Stimulated activated CD8-positive, alpha-beta memory T cell treated with anti-CD3 and anti-CD28 coated beads, Interleukin-4, amount 100 ng/mL, for 48 hours (primary cell): ENCODE measurements around the gene ANKRD35.
"Not testable (repeated sequence)": the region's sequence is repeated elsewhere in the genome, so short reads cannot be mapped to it uniquely, and the experiment has no call there.

ENCODE experiments used
- DNase-seq: peaks from one replicate; pipeline ENCODE4 v3.0.0-alpha.2; 2020

Gene ANKRD35

DNA sequence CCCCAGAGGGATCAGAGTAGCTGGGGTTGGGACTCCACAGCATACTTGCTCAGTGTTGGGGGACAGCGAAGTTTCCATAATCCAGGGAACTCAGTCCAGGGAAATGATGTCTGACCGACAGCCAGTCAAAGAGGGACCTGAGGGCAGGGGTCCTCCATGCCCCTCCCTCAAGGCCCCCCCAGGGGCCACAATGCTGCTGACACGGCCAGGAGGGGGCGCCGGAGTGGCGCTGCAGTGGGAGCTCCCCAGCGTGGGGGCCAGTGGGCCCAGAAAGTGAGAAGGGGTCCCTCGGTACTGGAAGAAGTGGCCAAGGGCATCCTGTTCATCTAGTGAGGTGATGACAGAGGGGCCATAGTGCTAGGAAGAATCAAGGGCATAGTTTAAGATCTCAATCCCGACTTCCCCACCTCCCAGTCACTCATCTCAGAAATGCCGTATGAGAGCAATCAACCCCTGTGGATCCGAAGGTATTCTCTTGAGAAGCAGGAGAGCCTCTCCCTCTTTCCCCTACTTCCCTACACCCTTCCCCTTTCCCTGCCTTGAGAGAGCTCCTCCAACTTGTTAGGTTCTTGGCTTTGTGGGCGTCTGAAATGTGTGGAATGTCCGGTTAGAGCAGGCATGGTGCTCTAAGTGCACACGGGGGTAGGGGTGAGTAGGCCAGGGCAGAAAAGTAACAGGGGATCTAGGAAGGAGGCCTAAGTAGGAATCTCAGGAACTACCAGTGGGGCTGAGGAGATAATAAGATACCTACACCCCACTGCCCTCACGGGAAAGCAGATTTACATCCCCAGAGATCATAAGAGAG lies 36.1 kb downstream of the ANKRD35 start:
- DNase-seq: peak; percentile 33

DNA sequence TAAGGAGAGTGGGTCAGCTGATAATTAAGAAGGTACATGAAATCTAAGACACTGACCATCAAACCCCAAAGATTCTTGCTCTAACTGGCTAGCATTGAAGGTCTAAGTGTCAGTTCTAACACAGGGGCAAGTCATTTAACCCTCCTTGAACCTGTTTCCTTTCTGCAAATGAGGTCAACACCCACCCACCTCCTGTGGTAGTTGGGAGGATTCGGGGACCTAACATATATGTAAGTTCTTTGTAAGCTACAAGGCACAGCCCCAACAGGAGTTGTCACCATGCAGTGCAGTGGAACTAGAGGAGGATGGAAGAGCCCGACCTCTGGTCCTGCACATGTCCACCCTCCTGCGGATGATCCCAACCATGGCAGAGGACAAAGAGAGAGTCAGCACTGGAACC lies 37.8 kb downstream of the ANKRD35 start:
- DNase-seq: no peak

DNA sequence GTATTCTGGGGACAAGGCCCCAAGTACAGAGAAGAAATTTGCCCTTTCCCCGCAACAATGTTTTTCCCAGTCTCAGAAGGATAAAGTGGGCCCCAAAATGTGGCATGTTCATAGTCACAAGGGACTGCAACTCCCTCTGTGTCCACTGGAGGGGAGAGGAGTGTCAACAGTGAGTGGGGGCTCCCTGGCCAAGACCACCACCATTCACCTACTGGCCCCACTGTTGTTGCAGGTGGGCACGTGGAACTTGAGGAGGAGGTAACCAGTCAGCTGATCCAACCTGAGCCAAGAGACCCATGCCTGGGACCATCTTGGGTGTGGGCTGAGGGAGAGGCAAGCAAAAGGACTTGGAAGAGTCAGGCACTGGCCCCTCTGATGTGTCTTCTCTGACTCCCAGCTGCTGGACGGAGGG lies 39.5 kb downstream of the ANKRD35 start:
- DNase-seq: peak; percentile 44

DNA sequence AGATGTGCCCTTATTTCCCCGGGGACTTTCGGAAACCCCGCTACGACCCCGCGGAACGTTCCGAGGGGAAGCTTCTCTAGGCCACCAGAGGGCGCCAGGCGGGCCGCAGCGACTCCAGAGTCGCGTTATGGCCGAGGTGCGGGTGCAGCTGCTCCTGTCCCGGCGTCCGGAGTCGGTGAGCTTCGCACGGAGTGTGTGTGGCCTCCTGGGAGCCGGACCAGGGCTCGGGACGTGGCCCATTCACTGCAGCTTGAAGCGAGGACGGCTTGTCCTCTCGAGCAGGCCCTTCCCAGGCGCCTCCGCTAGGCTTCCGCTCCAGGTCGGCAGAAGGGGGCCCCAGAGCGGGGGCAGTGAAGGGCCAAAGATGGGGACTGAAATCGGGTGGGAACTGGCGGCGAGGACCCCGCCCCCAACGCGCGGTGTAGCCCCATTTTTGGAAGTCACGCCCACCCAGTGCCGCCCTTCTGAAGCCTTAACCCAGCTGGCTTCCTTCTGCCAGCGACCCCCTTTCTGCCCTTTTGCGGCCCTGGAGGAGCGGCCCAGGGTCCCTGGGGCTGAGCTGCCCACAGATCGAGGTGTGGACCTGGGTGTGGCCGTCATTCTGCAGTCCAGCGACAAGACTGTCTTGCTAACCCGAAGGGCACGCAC lies 40.0 kb downstream of the ANKRD35 start, which contains the start of gene NUDT17:
Gene NUDT17, plus strand, starts transcription at position 117 of the 648 bp plus-strand sequence. Its CDS starts 11 bp downstream, at position 128.
- peak; percentile 87 for DNase-seq

DNA sequence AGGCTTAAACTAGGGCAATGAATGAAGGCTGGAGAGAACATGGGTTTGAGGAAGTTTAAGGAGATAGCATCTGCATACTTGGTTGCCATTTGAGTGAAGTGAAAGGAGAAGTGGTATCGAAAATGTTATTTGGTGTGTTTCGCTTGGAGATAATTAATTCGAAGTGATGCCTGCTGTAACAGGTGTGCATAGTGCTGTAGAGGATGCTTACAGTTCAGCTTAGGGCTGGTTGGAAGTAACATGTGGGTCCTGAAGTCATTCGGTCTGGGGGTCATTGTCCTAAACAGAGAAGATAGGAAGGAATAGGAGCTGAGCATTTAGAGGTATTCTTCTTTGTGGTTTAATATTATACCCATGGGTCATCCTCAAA lies 40.5 kb downstream of the ANKRD35 start:
- DNase-seq: no peak

DNA sequence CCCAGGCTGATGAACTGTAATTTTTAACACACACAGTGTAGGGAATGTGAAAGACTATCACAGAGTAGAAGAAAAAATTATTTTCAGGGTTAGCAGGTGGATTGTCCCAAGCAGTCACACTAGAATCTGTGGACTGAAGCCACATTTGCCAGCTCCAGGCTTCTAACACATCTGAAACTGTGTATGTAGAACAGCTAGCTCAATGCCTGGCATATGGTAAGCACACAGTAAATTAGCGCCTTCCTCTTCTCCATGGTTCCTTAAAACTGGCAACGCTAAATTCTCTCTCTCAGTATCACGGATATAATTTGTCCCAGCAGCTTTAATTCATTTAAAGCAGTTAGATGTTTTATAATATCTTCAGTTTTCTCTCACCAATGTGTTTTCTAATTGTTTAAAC lies 42.6 kb downstream of the ANKRD35 start:
- DNase-seq: peak; percentile 9

DNA sequence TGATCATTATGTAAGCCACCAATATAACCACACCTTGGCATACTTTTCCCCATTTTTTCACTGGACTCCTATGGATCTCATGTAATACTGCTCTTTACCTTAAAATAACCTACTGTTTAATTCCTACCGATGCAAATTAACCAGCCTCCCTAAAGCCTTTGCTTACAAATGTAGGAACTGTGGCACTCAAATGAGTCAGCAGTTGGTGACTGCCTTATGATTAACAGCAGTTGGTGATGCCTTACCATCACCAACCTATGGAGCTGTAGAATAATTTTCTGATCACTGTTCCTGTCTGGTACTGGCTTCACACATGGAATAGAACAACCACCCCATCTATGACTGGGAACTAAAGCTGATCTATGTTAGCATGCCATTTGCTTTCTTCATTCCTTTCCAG lies 48.0 kb downstream of the ANKRD35 start:
- DNase-seq: no peak

DNA sequence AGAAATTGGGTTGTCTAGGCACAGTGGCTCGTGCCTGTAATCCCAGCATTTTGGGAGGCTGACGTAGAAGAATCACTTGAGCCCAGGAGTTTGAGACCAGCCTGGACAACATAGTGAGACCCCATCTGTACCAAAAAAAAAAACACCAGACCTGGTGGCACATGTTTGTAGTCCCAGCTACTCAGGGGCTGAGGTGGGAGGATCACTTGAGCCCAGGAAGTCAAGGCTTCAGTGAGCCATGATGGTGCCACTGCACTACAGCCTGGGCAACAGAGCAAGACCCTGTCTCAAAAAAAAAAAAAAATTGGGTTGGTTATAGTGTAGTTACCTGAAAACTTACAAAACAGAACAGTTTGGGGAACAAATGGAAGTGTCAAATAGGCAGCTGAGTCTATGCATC lies 54.9 kb downstream of the ANKRD35 start:
- DNase-seq: not testable (repeated sequence)

DNA sequence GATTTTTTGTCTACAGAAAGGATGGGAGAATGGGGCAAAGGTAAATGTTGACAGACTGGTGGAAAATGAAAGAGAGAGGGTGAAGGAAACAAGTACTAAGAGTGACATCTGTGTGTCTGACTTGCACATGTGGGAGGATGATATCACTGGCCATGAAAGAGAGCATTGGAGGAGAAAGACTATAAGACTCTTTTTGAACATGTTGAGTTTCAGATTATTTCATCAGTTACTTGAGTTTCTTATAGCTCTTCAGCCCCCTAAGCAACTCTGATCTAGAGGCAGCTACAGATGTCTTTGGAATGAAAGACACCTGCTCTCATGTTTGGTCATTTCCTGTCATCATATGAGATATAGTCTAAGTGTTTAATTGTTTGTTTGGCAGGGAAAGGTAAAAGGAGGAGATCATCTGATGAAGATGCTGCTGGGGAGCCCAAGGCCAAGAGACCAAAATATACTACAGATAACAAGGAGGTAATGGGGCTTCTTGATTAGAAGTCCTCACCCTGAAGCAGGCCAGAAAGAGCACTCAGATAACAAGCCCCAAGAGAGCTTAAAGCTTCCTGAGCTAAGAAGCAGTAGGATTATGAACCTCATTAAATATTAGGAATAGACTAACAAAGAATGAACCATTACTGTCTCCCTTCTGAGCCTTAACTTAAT lies 57.2 kb downstream of the ANKRD35 start:
- DNase-seq: no peak

DNA sequence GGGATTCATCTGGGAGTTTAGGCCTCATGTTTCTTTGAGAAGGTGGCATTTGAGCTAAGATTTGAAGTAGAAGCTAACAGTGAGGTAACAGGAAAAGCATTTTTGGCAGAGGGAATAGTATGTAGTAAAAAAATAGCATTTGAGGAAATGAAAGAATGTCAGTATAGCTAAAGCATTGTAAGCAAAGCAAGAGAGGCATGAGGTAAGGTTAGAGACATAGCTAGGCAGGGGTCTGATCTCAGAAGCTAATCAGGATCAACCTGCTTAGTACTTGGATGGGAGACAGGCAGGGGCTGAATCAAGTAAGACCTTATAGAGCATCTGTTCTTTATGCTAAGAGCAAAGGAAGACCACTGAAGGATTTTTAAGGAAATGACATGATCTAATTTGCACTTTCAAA lies 57.7 kb downstream of the ANKRD35 start:
- DNase-seq: no peak

DNA sequence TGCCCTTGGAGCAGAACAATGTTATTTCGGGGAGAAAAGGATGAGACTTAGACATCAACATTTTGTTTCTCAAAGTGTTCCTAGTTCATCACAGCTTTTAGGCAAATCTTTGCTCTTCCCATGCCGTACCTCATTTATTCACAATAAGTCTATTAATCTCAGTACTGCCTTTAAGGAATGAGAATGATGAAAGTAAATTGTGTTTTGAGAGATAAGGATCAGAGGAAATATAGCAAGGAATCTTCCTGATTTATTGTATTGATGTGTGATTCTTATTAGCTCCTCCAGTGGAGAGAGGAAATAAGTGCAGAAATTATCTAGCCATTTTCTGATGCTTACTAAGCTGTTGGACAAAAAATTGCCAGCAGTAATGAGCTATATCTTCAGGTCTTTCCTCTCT lies 59.6 kb downstream of the ANKRD35 start:
- DNase-seq: no peak

DNA sequence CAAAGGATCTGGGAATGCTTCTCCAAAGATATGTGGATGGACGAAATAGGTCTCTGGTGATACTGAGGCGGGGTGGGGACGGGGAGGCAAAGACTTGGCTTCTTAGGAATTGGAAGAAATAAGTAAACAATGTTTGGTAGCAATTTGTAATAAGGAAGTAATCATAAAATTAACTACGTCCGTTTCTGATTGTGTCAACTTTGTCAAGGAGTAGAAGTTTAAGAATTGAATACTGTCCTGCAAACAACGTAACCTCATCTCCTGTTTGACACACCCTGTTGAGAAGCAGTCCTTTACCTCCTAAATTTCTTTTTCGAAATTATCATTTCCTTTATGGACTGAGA lies 61.2 kb downstream of the ANKRD35 start:
- no peak for DNase-seq

DNA sequence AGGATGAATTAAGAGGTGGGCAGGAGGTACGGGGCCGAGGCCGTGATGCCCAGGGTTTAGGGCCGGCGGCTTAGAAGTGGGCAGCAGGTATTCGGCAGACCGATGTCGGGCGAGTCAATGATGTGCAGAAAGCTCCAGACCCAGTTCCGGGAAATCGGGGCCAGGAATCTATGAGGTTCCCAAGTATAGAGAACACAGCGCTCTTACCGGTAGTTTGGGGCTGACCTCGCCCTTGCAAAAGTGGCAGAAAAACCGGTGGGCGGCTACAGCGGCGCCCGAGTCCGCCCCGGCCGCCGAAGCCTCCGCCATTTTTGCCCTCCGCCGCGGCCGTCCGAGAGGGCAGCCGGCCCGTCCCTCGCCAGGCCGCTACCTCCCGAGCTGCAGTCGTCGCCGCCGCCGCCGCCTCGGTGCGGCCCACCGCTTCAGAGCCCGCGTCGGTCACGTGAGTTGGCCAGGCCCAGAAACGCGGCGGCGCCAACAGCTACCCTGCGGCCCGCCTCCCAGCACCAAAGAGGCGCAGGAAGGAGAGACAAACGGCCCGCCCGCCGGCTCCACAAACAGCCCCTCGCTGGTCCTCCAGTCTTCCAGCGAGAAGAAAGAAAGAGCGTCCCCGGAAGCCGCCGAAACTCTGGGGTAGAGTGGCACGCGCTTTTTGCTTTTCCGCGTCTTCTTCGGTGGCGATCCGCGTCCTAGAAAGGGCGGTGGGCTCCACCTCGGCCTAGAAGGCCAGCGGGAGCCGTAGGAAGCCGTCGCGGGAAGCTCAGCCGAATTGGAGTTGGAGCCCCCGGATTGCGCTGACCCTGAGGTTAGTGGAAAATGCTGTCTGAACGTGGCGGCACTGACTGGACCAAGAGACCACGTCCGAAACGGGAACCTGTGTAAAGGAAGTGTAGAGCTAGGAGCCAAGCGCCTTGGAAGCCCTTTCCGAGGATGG lies 61.8 kb downstream of the ANKRD35 start, which contains the start of the genes POLR3C and RNF115:
Gene POLR3C, plus strand, starts transcription at position 636 of the 934 bp plus-strand sequence. CDS start 1,577 bp downstream, outside the sequence.
Gene RNF115, minus strand, starts transcription at position 531 of the 934 bp plus-strand sequence. Its CDS starts 222 bp downstream, at position 309.
- DNase-seq: peak; percentile 89

DNA sequence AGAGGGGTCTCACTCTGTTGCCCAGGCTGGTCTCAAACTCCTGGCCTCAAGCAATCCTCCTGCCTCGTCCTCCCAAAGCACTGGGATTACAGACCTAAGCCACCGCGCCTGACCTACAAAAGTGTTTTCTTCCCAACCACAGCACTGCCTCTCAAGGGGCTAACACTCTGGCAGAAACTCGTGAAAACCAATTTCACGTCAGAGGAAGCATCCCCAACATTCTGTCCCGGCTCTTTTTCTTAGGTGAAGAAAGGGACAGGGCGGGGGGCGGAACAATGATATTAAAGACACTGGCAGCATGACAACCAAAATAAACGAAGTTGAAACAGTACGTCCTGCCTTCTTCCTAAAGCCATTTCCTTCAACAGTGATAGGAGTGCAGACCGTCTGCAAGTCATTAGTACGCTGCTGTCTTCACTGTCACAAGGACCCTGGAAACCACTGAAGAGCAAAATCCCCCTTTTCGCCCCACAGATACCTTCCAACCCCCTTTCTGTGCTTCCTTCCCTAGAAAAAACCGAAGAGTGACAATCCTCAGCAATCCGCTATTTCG lies 62.8 kb downstream of the ANKRD35 start:
- DNase-seq: not testable (repeated sequence)

DNA sequence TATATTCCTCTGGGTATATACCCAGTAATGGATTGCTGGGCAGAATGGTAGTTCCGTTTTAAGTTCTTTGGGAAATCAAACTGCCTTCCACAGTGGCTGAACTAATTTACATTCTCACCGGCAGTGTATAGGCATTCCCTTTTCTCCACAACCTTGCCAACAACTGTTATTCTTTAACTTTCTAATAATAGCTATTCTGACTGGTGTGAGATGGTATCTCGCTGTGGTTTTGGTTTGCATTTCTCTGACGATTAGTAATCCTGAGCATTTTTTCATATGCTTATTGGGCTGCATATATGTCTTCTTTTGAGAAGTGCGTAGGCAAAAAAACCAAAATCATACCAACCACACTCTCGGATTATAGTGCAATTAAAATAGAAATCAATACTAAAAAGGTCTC lies 67.6 kb downstream of the ANKRD35 start:
- DNase-seq: not testable (repeated sequence)
